Measurements from ENCODE around the gene ZSCAN18. TPM values are rescaled to one million over a fixed set of nuclear protein-coding genes. Genes with fewer than 3 reads are reported as not detected.

ZSCAN18 gene
- total and polyA plus RNA-seq, 9 of the 15 experiments (the other 6 are each of a cell fraction or from before 2014, with no cell fraction given): 0.07 to 1.9 (median 0.31) TPM; not detected in 1

DNA sequence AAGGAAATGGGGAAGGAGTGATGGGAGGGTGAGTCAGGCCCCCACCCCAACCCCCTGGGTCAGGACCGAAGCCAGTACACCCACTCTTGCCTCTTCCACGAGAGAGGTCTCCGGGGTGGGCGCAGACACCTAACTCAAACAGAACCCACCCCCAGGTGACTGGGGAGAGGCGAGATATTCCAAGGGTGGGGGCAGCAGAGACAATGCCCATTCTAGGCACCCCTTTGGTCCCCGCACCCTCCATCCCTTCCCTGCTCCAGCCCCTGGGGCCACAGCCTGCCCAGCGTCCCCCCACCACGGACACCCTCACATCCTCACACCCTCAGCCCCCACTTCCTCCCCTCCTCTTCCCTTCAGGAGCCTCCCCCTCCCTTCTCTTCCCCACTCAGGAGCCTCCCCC, 682 bp downstream of the ZSCAN18 start:
- CTCF ChIA-PET (ENCODE audit: low intra/inter-chr PET ratio): no interaction called here
- Histone ChIP-seq H3K4me3 (no peak overlapping the region), H3K27ac (ENCODE audit: extremely low read depth, low read depth, low read length) (no peak overlapping the region), H3K79me2 (ENCODE audit: control insufficient read depth, insufficient read depth, low read length) (no peaks in the 10 kb centered on the region), H3K4me2 (ENCODE audit: insufficient read depth, low read length) (no peak overlapping the region), H3K9ac (ENCODE audit: insufficient read depth in 1 of 2, low read depth in 2 of 2, low read length in 2 of 2) (no peak overlapping the region), H3K27me3 (ENCODE audit: control insufficient read depth in 2 of 2, insufficient read depth in 2 of 2, low read length in 2 of 2) (no peaks in the 10 kb centered on the region), H3K36me3 (ENCODE audit: control insufficient read depth, insufficient read depth, low read length) (no peaks in the 10 kb centered on the region), H4K20me1 (replicated peaks; ENCODE audit: control insufficient read depth, insufficient read depth, low read length) (no peaks in the 10 kb centered on the region), H3K4me1 (replicated peaks in 1 of 2; ENCODE audit: control insufficient read depth in 2 of 2, insufficient read depth in 2 of 2, low read length in 2 of 2) (peaks cover 0 to 6% of the 10 kb centered on the region in 2 experiments; a peak in 1 of 5 replicates), H3K9me3 (replicated peaks; ENCODE audit: control insufficient read depth, insufficient read depth, low read depth, low read length) (no peaks in the 10 kb centered on the region), H3K9me1 (ENCODE audit: control insufficient read depth, insufficient read depth, low read length) (no peaks in the 10 kb centered on the region), H2AFZ (ENCODE audit: low read depth, low read length) (no peak overlapping the region)
- intact Hi-C loops (cut with micrococcal nuclease): no loop called here
- DNase-seq (ENCODE audit: extremely low read depth in 1 of 4, low spot score in 3 of 4) (no peak), FAIRE-seq (no peak), ATAC-seq (no peak)
- TF ChIP-seq CEBPG (CRISPR knock-in tag; IDR thresholded peaks at IDR 0.05) (no peak), CEBPG (tag; conservative IDR thresholded peaks at IDR 0.05 in 1 of 2, IDR thresholded peaks at IDR 0.05 in 1 of 2) (no peak), TBL1XR1 (IDR thresholded peaks at IDR 0.05; ENCODE audit: low read length in 2 of 2) (no peak), SRSF3 (IDR thresholded peaks at IDR 0.05; ENCODE audit: insufficient read depth, low read length) (no peak), STAT5B (CRISPR knock-in tag; IDR thresholded peaks at IDR 0.05) (no peak)
- in situ Hi-C loops (cut with MboI): no loop called here
- POLR2A ChIA-PET: no interaction called here
- no TSS peak for BruUV-seq (replicated peaks)
- 3% methylated on average over 5 of the region's 8 CpGs for WGBS (ENCODE audit: insufficient coverage, low coverage, missing lambda C conversion rate)

DNA sequence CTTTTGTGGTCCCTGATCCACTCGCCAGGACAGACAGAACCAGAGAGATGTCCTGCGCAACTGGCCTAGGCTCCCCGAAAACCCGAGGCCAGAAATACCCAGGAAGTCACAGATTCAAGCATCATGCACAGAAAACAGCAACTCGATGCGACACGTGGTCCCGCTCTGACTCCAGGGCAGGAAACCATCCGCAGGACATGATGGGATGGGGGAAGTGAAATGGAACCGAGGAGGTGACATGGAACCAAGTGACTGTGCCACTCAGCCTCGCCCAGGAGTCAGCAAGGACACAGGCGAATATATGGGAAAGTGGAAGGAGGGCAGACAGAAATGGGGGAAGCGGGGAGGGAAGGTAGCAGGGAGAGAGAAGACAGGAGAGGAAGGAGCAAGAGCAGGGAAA, 1.1 kb downstream of the ZSCAN18 start:
- Histone ChIP-seq H4K20me1 (replicated peaks; ENCODE audit: control insufficient read depth, insufficient read depth, low read length) (no peaks in the 10 kb centered on the region), H2AFZ (ENCODE audit: low read depth, low read length) (no peak overlapping the region), H3K4me1 (replicated peaks in 1 of 2; ENCODE audit: control insufficient read depth in 2 of 2, insufficient read depth in 2 of 2, low read length in 2 of 2) (peaks cover 0 to 6% of the 10 kb centered on the region in 2 experiments; a peak in 1 of 5 replicates), H3K9ac (ENCODE audit: insufficient read depth in 1 of 2, low read depth in 2 of 2, low read length in 2 of 2) (no peak overlapping the region), H3K9me1 (ENCODE audit: control insufficient read depth, insufficient read depth, low read length) (no peaks in the 10 kb centered on the region), H3K27ac (ENCODE audit: extremely low read depth, low read depth, low read length) (no peak overlapping the region), H3K79me2 (ENCODE audit: control insufficient read depth, insufficient read depth, low read length) (no peaks in the 10 kb centered on the region), H3K36me3 (ENCODE audit: control insufficient read depth, insufficient read depth, low read length) (no peaks in the 10 kb centered on the region), H3K27me3 (ENCODE audit: control insufficient read depth in 2 of 2, insufficient read depth in 2 of 2, low read length in 2 of 2) (no peaks in the 10 kb centered on the region), H3K9me3 (replicated peaks; ENCODE audit: control insufficient read depth, insufficient read depth, low read depth, low read length) (no peaks in the 10 kb centered on the region), H3K4me2 (ENCODE audit: insufficient read depth, low read length) (no peak overlapping the region), H3K4me3 (no peak overlapping the region)
- ATAC-seq (no peak), DNase-seq (ENCODE audit: extremely low read depth in 1 of 4, low spot score in 3 of 4) (no peak), FAIRE-seq (no peak)
- no TSS peak for BruUV-seq (replicated peaks)
- in situ Hi-C loops (cut with MboI) (no loop called here), intact Hi-C loops (cut with micrococcal nuclease) (no loop called here)
- CTCF ChIA-PET (ENCODE audit: low intra/inter-chr PET ratio): no interaction called here
- POLR2A ChIA-PET: no interaction called here
- WGBS (ENCODE audit: insufficient coverage, low coverage, missing lambda C conversion rate): 2% methylated on average over 13 of the region's 13 CpGs
- TF ChIP-seq PYGO2 (tag; IDR thresholded peaks at IDR 0.05) (no peak), ZC3H11A (IDR thresholded peaks at IDR 0.05; ENCODE audit: low read depth, low read length) (no peak), HNRNPK (IDR thresholded peaks at IDR 0.05; ENCODE audit: low read depth, low read length, poor library complexity, severe bottlenecking) (no peak), MIER1 (IDR thresholded peaks at IDR 0.05; ENCODE audit: low read depth) (no peak), UBTF (IDR thresholded peaks at IDR 0.05; ENCODE audit: borderline replicate concordance in 1 of 2, low read depth in 2 of 2, low read length in 2 of 2) (no peak), ZBED1 (IDR thresholded peaks at IDR 0.05) (no peak)
